GM23248 (cell line): Measurements from ENCODE around the gene SPOPL.

Experiments
- EZH2 ChIP-seq: fragments of 200-600 bp; sonication (generic); IDR thresholded peaks from 2 replicates; pipeline ENCODE4 v1.6.1; 2018; ENCODE audit warnings: antibody characterized with exemption, mild to moderate bottlenecking; ENCODE audit not compliant: insufficient read depth, poor library complexity, severe bottlenecking
- EZH2phosphoT487 ChIP-seq: fragments of 200-600 bp; sonication (generic); IDR thresholded peaks from 2 replicates; pipeline ENCODE4 v1.6.1; 2018; ENCODE audit warnings: antibody characterized with exemption, moderate library complexity, mild to moderate bottlenecking, low read depth; ENCODE audit not compliant: insufficient read depth

DNA sequence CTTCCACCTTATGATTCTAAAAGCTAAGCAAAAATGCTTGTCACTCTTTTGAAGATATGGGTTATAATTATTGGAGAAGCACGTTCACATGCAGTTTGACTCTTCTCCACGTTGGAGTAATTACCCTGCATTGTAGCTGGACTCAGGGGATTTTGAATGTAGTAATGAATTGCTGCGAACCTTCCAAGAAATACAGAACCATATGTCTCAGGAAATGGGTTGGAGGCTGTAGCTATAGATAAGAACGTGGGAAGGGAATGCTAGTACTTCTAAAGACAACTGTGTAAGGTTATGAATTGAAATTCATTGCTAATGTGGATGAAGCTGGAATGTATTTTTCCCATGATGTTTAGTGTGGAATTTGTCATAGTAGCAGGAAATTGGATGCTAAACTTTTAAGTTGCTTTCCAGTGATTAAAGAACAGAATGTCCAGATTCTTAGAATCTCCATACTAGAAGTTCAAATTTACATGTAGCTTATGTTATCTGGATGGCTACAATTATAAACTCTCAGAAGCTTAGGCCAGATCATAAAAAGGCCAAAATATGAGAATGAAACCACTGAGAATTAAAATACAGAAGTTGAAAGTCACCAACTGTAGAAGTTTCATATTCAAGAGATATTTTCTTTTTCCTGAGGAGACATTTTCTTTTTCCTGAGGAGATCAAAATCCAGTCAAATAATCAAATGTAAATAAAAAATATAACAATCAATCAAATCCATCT, 27.3 kb upstream of the SPOPL start:
- no peak for TF ChIP-seq EZH2
- no peak for TF ChIP-seq EZH2phosphoT487
